Central memory CD4-positive, alpha-beta T cell (primary cell): Measurements from ENCODE around the gene CDH23.

Source experiments
- DNase-seq: peaks from one replicate; pipeline ENCODE4 v3.0.0; 2022

CDH23 gene

DNA sequence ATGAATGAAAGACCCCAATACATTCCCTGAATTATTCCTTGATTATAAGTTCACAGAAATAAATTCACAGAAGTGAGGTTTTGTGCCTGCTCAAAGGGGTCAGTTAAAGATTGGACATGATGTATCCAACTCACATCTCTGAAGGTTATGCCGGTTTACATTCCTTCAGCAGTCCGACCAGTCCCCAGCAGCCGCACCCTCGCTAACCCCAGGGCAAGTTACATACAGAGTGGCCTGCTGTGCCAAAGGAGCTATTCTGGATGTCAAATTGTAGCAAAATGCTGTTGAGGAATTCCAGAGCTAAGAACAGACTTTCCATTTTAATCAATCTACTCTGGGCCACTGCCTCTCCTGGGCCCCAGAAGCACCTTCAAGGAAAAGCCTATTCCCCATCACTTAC is 434.0 kb downstream of the CDH23 start:
- no peak for DNase-seq

- no peak for DNase-seq
Measured at GRCh38 chr10:71831646-71832552, 435.2 kb downstream of the CDH23 start.

- DNase-seq: no peak
Measured at GRCh38 chr10:71832967-71833366, 436.2 kb downstream of the CDH23 start.

GRCh38 chr10:71833451-71834342 is 437.0 kb downstream of the CDH23 start:
- no peak for DNase-seq

GRCh38 chr10:71834343-71834674 is 437.6 kb downstream of the CDH23 start:
- DNase-seq: no peak

- DNase-seq: no peak
Measured at GRCh38 chr10:71835671-71836595, 439.2 kb downstream of the CDH23 start.

GRCh38 chr10:71836596-71836974 is 439.9 kb downstream of the CDH23 start:
- DNase-seq: no peak

DNA sequence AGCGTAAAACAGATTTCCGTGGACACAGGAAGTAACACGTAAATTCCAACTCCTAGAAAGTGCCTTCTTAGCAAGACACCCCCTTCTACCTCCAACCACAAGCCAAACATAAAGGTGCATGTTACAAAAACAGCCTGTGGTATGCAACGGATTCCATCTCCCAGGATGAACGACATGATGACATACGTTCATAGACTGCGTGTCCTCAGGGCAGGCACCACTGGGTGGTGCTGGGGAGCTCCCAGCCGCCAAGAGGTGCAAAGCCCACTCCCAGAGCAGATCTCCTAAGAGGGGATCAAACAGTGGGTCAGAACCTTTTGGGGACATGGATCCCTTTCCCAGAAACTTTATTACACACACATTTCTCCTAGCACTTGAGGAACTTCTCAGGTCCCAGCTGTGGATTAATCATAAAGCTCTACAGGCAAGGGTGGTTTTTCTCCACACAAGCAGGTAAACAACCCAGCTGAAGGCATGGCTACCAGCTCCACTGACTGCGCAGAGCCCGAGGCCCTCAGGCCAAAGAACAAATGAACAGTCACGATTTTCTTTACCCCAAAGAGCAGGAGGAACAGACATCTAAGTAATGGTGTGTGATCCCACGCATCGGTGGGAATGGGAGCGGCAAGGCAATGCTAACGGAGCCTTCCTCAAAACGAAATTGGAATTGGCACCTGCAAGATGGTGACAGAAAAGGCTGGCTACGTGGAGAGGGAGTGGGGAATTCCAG is 440.5 kb downstream of the CDH23 start:
- DNase-seq: no peak

GRCh38 chr10:71838264-71839211 is 441.8 kb downstream of the CDH23 start:
- no peak for DNase-seq

DNA sequence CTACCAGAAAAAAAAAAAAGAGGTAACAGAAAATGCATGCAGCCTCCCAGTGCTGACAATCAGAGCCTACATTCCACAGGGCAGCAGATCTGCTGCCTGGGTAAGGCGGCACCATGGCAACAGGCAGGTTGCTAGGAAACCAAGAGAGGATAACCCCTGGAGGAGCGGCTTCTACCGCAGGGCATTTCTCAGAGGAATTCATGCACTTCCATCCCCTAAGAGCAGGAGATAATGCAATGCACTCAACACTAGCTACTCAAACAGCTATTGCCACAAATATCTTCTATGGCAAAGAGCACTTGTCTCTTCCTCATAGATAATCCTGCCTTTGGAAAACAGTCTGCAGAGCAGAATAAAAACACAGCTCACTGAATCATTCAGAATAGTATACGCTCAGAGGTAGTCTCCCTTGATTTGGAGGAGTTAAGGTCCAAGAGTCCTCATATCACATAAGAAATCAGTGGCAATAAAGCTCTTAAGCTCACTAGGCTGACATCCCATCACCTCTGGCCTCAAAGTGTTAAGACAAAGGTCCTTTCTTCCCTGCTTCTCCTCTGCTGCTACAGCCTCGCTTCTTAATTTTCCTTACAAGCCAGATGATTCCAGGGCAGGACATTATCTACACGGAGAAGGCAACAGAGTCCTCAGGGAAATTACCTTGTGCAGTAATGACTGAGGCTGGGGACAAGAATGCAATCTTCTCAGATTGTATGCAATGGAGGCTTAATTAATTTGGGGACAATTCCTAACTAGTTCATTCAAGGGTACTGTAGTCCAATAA is 443.6 kb downstream of the CDH23 start:
- no peak for DNase-seq

- DNase-seq: no peak
Measured at GRCh38 chr10:71840958-71841335, 444.2 kb downstream of the CDH23 start.

- DNase-seq: no peak
Measured at GRCh38 chr10:71842422-71842821, 445.7 kb downstream of the CDH23 start.

- no peak for DNase-seq
Measured at GRCh38 chr10:71842856-71843686, 446.4 kb downstream of the CDH23 start.

DNA sequence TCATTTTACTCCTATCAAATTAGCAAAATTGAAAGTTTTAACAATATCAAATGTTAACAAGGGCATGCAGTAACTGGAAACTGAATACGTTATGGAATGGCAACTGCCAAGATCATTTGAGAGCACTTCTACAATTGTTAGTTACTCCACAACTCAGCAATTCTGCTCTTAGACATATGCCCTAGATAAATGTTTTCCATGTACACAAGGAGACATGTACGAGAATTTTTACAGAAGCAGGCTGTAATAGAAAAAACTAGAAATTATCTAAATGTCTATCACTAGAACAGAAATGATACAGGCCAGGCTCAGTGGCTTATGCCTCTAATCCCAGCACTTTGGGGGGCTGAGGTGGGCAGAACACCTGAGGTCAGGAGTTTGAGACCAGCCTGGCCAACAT is 447.4 kb downstream of the CDH23 start:
- DNase-seq: no peak

DNA sequence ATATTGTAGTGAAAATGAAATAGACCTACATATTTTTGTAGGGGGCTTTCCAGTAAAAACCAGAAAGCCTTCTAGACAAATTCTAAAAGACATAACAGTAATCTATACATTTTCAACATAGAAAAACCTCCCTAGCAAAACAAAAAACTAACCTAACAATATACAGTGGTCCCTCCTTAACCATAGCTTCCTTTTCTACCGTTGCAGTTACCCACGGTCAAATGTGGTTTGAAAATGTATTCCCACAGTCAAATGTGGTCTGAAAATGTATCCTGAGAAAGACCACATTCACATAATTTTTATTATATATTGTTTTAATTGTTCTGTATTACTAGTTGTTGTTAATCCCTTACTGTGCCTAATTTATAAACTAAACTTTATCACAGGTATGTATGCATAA is 448.0 kb downstream of the CDH23 start:
- DNase-seq: no peak

DNA sequence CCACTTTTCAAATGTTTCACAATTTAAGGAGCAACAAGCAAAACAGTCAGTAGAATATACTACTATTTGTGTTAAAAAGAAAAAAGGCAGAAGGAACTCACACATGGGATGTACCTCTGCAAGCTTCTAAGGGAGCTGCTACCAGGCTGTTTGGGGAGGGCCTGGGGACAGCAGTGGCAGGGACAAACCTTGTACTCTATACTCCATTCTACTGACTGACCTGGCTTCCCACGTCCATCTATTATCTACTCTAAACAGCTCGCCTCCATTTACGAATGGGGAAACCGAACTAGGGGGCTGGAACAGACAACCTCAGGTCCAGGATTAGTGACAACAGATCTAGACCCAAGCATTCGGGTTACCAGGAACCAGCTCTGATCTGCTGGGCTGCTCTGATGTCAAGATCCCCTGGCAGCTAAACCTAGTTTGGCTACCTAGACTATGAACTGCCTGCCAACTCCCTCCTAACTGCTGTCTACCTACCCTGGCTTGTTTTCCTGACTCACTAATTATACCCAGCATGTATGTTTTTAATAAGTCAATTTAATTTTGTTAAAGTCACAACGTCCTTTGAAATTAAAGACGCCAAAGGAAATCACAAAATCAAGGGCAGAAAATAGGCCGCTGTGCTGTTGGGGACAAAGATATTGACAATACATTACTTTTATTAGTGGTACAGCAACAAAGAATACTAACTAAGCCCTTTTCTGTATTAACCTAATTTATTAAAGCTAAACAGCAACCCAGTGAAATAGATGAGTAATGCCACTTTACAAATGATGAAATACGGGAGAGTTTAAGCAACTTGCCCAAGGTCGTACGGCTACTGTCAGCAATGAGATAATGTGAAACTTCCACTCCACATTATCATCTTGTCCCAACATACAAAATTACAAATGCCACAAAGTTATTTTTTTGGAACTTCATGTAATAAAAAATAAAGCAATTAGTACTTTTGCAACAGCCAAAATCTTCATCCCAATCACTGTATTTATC is 449.0 kb downstream of the CDH23 start:
- DNase-seq: no peak

DNA sequence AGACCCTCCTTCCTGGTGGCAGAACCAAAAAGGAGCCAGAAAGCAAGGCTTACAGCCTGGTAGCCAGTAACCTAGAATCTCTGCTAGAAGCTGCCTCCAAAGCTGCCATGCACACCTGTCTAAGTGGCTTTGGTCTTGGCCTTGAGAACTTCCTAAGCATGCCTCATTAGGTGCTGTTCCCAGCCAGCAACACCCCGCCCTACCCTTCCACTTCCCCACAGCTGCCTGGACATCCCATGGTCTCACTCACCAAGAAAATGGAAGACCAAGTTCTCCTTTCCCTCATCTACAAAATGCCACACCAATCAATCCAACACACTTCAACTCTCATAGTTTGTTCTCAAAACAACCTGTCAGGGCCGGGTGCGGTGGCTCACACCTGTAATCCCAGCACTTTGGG is 450.1 kb downstream of the CDH23 start:
- no peak for DNase-seq

GRCh38 chr10:71847418-71847817 is 450.7 kb downstream of the CDH23 start:
- no peak for DNase-seq
